ENCODE measurements around the gene LMBRD1.

LMBRD1 gene

DNA sequence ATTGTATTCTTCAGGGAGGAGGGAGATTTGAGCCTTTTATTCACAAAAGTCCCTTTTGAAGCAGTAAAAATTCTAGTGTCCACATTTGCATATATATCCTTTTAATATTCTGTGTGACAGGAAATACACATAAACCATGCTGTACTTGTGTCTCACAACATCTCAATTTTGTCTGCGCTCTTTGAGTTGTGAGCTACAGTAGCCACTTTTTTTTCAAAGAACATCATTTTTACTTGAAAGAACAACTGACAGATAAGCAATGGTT is 21.3 kb downstream of the LMBRD1 start:
- H3K27me3 ChIP-seq (replicated peaks; ENCODE audit: control insufficient read depth, insufficient read depth, low read length): no peaks in the 10 kb centered on the region
- TF ChIP-seq, protein P1, sequence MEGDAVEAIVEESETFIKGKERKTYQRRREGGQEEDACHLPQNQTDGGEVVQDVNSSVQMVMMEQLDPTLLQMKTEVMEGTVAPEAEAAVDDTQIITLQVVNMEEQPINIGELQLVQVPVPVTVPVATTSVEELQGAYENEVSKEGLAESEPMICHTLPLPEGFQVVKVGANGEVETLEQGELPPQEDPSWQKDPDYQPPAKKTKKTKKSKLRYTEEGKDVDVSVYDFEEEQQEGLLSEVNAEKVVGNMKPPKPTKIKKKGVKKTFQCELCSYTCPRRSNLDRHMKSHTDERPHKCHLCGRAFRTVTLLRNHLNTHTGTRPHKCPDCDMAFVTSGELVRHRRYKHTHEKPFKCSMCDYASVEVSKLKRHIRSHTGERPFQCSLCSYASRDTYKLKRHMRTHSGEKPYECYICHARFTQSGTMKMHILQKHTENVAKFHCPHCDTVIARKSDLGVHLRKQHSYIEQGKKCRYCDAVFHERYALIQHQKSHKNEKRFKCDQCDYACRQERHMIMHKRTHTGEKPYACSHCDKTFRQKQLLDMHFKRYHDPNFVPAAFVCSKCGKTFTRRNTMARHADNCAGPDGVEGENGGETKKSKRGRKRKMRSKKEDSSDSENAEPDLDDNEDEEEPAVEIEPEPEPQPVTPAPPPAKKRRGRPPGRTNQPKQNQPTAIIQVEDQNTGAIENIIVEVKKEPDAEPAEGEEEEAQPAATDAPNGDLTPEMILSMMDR (IDR thresholded peaks at IDR 0.05; ENCODE audit: insufficient read depth, low read length, poor library complexity, severe bottlenecking): no peak
- H3K36me3 ChIP-seq (ENCODE audit: control insufficient read depth, insufficient read depth, low read length): peaks cover 2% of the 10 kb centered on the region
- H3K4me3 ChIP-seq (replicated peaks; ENCODE audit: low read depth, low read length): no peak overlapping the region
- no peak for DNase-seq (ENCODE audit: extremely low read depth, insufficient read length)

DNA sequence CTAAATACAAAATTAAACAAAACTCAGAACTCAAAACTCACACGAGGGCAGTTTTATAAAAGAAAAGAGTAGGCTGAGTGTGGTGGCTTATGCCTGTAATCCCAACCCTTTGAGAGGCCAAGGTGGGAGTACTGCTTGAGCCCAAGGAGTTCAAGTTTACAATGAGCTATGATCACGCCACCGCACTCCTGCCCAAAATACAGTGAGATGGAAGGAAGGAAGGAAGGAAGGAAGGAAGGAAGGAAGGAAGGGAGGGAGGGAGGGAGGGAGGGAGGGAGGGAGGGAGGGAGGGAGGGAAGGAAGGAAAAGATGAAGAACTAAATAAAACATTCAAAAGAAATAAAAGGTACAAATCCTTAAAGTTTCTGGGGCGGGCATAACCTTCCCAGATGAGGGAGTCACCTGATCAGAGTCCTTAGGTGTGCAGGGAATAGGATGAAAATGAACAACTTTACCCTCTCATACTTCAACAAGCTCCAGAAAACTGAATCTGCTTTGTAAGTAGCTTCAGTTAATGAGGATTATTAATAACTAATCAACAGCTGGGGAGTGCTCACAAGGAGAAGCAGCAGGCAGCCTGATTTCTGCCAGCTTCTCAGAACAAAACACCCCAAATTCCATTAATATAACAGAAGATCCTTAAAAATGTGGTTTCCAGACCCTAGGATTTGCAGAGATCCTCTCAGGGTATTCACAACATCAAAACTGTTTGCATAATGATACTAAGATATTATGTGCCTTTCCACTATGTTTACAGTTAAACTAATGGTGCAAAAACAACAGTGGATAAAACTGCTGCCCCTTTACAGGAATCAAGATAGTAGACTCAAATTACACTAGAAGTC is 21.8 kb downstream of the LMBRD1 start:
- DNase-seq (ENCODE audit: extremely low read depth, insufficient read length): no peak
- Histone ChIP-seq H3K27me3 (replicated peaks; ENCODE audit: control insufficient read depth, insufficient read depth, low read length) (no peaks in the 10 kb centered on the region), H3K4me3 (replicated peaks; ENCODE audit: low read depth, low read length) (no peak overlapping the region), H3K36me3 (ENCODE audit: control insufficient read depth, insufficient read depth, low read length) (peaks cover 2% of the 10 kb centered on the region; the same call in 1 of the 2 replicates)
- TF ChIP-seq, protein P1 (IDR thresholded peaks at IDR 0.05; ENCODE audit: insufficient read depth, low read length, poor library complexity, severe bottlenecking): no peak

DNA sequence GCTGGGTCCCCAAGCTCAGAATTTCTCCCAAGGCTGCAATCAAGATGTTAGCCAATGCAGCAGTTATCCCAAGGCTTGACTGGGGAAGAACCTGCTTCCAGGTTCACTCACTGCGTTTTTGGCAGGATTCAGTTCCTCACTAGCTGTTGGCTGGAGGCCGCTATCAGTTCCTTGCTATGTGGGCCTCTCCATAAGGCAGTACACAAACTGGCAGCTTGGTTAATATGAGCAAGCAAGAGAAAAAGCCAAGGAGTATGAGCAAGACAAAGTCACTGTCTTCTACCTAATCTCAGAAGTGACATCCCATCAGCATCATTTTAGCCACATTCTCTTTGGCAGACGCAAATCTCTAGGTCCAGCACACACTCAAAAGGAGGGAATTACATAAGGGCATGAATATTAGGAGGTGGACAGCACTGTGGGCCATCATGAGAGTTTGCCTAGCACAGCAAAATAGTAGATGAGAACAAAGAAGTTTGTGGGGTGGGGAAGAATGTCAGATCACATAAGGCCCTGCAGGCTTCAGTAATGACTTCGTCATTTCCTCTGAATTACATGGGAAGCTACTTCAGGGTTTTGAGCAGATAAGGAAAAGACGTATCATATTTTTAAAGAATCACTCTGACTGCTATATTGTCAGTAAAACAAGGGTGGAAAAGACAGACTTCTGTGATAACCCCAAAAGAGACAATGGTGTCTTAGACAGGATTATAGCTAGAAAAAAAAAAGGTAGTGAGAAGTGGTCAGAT is 25.5 kb downstream of the LMBRD1 start:
- no peak for DNase-seq (ENCODE audit: extremely low read depth, insufficient read length)
- TF ChIP-seq, protein P1 (IDR thresholded peaks at IDR 0.05; ENCODE audit: insufficient read depth, low read length, poor library complexity, severe bottlenecking): no peak
- H3K4me3 ChIP-seq (replicated peaks; ENCODE audit: low read depth, low read length): no peak overlapping the region
- no peaks in the 10 kb centered on the region for H3K27me3 ChIP-seq (replicated peaks; ENCODE audit: control insufficient read depth, insufficient read depth, low read length)
- H3K36me3 ChIP-seq (ENCODE audit: control insufficient read depth, insufficient read depth, low read length): no peaks in the 10 kb centered on the region

DNA sequence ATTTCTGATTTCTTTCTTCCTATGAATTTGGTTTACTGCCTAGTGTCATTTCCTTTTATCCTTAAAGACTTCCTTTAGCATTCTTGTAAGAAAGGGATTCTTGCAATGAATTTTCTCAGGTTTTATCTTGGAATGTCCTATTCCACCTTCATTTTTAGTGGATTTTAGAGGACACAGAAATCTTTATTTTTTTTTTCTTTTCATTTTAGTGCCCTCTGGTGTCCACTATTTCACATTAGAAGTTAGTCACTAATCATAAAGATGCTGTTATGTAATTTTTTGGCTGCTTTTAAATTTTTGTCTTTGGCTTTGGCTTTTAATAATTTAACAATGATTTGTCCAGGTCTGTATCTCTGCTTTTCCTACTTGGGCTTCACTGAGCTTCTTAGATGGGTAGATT is 28.1 kb downstream of the LMBRD1 start:
- TF ChIP-seq, protein P1 (IDR thresholded peaks at IDR 0.05; ENCODE audit: insufficient read depth, low read length, poor library complexity, severe bottlenecking): no peak
- no peaks in the 10 kb centered on the region for H3K27me3 ChIP-seq (replicated peaks; ENCODE audit: control insufficient read depth, insufficient read depth, low read length)
- no peaks in the 10 kb centered on the region for H3K36me3 ChIP-seq (ENCODE audit: control insufficient read depth, insufficient read depth, low read length)
- no peak overlapping the region for H3K4me3 ChIP-seq (replicated peaks; ENCODE audit: low read depth, low read length)
- DNase-seq (ENCODE audit: extremely low read depth, insufficient read length): no peak

DNA sequence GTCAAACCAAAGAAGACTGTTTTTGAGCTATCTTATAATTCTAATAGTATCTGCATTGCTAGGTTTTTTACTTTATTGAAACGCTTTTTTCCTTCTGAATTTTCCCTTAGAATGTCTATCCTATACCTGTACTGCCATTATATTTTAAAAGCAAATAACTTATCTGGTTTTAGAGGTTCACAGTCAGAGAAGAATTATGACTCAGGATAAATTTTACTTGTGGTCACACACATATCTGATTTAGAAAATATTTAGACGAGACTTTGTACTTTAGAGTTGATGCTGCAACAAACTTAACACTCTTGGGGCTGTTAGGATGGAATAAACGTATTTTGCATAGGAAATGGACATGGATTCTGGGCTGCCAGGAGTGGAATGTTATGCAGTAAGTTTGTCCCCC is 33.0 kb downstream of the LMBRD1 start:
- TF ChIP-seq, protein P1 (IDR thresholded peaks at IDR 0.05; ENCODE audit: insufficient read depth, low read length, poor library complexity, severe bottlenecking): no peak
- Histone ChIP-seq H3K36me3 (ENCODE audit: control insufficient read depth, insufficient read depth, low read length) (no peaks in the 10 kb centered on the region; the same call in 1 of the 2 replicates), H3K27me3 (replicated peaks; ENCODE audit: control insufficient read depth, insufficient read depth, low read length) (no peaks in the 10 kb centered on the region), H3K4me3 (replicated peaks; ENCODE audit: low read depth, low read length) (no peak overlapping the region)
- no peak for DNase-seq (ENCODE audit: extremely low read depth, insufficient read length)
